Amniotic epithelial cell (primary cell): Measurements from ENCODE around the gene TRA2B.
A peak's percentile ranks its signal among the peaks of the same experiment; 100 is the strongest.

ENCODE experiments used
- DNase-seq: peaks from one replicate; pipeline ENCODE4 v3.0.0-alpha.2; 2010; ENCODE audit warnings: low read depth

TRA2B gene

DNA sequence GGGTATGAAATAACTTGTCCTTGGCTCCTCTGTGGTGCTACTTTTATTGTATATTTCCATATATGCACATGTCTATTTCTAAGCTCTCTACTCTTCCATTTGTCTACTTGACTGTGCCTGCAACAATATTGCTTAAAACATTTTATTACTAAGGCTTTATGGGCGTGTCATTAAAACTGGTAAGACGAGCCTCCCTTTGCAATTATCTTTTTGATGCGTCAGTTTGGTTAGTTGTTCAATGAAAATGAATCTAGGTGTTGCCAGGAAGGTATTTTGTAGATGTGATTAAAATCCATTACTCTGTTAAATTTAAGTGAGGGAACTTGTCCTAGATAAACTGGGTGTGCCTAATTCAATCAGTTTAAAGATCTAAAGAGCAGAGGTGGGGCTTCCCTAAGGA lies 12.9 kb upstream of the TRA2B start:
- no peak for DNase-seq

DNA sequence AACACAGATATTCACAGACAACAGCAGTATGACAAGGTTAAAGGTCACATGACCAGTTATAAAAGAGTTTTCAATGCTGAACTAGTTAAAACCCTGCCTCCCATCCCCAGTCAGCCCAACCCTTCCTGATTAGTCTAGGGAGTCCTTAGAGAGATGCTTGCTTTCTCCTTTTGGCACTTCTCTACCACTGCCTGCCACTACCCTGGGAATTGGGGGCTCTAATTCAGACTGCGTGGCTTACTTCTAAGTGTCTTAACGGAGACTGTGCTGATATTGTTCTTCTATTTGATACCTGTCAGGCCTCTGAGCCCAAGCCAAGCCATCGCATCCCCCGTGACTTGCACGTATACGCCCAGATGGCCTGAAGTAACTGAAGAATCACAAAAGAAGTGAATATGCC lies 11.7 kb upstream of the TRA2B start:
- DNase-seq: no peak

DNA sequence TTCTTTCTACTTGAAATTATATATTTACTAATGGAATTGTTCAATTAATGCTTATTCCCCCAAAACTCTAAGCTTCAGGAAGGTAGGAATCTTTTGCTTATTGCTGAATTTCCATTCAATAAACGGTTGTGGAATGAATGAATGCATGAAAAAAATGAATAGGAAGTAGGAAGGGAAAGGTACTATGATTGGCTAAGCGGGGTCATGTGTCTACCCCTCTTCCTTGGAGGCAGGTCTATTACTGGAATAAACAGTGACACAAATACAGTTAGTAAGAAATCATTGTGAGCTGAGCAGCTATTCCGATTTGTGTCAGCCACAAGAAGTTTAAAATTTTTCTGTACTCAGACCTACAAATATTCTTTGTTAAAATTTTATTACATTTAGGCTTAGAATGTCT lies 10.5 kb upstream of the TRA2B start:
- DNase-seq: no peak

DNA sequence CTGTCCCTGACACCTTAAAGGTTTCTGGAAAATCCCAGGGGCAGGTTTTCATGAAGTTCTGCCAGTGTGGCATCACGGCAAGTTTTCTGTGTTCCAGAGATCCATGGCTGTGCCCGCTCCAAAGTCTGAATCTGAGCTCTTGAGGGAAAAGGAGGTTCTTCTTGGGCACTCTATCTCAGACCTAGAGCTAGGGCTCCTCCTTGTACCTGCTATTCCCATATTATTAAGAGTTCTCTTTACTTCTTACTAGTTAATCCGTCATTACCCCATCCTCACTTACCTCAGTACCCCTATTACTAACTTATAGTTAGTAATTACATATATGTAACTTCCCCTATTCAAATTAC lies 5.9 kb upstream of the TRA2B start:
- DNase-seq: no peak

DNA sequence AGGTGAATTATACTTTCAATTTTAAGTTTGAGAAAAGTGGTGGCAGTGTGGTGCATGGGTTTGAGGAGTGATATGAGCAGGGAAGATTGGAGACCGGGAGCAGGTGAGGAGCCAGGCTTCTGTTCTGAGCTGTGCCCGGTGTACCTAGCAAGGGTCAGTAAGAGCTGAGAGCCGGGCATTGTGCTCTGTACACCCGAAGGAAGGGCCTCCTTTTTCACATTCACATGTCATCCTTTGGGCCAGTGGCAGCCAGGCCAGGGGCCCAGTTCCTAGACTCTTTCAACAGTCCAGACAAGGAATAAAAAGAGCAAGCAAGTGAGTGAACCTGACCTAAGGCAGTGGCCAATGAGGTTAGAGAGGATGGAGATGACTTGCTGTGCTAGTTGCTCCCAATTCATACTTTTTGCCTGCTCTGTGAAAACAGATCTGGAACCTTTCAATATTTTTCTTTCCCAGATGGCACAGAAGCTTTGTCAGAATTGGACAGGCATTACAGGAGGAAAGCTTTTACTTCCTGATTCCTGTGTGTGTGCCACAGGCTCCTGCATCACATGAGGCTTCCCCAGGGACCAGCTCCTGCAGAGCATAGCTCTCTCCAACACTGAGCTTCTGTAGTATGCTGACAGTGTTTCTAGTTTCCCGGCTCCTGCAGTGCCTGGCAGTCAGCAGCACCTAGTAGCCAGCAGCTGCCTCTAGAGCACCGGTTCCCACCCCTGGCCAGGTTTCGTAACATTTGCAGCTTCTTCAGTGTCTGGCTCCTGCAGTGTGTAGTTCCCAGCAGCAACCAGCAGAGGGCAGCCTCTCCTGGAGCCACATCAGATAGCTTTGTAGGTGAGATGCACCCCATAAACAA lies 5.3 kb upstream of the TRA2B start:
- peak; percentile 81 for DNase-seq

GRCh38 chr3:185942396-185942795 lies 4.6 kb upstream of the TRA2B start:
- no peak for DNase-seq

DNA sequence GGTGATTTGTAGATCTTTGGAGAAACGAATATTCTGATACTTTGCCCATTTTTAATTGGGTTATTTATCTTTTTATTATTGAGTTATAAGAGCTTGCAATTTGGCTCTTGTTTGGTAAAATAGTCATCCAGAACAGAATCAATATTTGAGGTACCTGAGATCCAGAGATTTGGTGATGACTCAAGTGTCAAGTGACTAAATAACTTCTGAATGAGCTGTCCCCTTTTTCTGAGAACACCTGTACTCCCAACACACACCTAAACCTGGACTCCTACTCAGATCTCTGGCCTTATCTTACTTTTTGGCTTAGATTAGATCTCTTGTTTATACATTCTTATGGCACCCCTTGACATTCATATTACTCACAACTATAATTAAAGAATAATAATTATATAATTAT lies 3.1 kb upstream of the TRA2B start:
- no peak for DNase-seq

- no peak for DNase-seq
Measured at GRCh38 chr3:185939721-185940120, 1.9 kb upstream of the TRA2B start.

DNA sequence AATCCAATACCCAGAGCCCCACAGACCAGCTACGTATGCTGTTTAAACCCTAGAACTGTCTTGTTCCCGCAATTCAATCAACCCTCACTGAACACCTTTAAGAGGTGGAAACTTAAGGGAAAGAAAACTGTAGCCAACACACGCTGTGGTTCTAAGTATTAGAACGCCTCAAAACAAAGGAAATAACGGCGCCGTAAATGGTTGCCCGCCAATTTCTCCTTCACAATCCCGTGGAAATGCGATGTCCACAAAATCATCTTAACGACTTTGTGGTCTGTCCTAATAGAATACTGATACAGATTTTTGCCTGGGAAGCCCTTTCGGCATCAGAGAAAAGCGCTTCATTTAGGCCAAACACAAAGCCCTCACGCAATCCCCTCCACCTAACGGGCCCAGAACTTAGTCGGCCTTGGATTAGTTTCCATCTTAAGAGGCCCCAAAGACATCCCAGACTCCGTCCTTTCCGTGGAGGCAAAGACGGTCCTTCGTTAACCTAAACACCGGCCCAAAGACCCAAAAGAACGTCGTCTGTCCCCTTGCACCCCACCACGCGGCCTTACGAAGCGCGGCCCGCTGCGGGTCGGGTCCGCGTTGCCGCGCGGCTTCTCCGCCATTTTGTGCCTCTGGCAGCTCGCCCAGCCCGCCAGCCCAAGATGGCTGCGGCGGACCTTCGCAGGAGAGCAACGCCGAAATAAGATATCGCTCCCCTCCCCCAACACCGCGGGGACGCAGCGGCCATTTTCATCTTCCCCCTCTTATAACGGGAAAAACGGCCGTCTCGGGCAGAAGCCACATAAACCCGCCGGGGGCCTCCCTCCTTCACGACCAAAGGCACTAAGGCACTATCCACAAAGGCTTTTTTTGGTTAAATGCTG lies 763 bp downstream of the TRA2B start:
- DNase-seq: peak; percentile 79

DNA sequence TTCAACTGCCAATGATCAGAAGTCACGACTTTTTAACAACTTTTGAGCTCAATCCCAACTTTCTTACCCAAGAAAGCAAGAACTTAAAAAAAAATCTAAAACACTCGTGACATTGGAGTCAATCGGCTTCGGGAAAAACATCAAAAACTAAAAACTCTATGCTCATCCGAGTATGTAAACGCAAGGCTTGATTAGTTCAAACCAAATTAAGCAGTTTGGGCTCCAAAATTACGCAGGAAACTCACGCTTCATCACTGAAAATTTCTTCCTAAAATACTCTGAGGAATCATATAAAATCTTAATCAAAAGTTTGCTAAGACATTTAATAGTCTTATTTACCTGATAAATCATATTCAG lies 1.6 kb downstream of the TRA2B start:
- DNase-seq: no peak

DNA sequence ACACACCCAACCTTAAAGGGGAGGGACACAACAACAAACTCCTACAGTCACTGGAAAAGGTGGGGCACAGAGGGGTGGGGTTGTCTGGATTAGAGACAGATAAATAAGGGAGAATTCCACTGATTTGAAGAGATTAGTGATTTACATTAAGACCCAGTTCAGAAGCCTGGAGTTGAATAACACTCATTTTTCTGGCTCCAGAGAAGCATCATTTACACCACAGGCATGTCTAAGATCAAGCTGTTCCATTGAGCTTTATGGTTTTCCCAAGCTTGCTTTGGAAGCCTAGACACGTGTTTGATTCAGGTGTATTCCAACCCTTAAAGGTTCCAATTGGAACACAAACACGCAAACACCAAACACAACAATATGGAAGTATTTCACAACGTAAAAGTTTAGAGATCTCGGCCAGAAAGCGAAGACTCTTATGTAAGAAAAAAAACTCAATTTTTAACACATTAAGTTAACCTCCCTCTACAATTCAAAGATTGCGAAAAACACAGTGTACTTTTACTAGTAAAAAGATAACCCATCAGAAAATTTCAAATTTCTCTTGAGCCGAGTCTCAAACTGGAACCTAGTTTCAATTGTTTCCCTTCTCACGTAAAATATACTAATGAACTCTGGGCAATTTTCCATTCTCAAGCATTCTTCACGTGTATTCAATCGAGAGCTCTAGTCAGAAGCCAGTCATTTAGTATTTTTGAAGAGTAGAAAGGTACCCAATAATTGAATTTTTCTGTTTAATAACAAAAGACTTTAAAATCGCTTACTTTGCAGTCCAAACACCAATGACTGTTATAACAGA lies 2.1 kb downstream of the TRA2B start:
- DNase-seq: peak; percentile 51

GRCh38 chr3:185934767-185935464 lies 2.9 kb downstream of the TRA2B start:
- DNase-seq: peak; percentile 37

- DNase-seq: no peak
Measured at GRCh38 chr3:185934174-185934557, 3.6 kb downstream of the TRA2B start.

DNA sequence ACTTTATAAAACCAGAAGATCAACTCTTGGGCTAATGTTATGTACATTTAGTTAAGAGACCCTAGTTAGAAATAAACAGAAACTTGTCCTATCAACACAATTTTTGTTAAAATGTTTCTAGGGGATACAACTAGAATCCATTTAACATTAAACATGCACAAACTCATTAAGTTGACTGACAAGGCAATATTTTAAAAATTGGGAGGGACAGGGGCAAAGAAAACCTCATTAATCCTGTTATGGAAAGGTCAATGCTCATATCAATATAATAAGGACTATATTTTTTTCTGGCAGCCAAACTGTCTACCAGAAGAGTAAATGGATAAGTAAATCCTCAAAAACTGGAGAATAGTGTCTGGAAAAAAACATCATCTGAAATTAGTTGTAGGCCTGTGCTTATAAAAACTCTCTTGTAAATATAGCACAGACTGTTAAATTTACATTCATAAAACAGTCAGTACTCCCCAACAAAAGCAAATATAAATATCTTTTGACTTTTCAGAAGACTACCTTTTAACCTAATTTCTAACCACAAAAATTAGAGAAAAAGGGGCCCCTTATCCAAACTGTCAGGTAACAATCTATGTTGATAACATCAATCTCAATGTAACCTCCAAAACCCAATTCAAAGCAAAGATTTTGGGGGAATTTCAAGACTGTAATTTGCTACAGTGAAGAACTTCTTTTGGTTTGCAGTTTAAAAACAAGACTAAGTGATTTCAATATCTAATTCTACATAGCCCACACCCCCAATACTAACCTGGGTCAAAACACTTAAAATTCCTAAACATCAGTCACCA lies 4.2 kb downstream of the TRA2B start:
- DNase-seq: no peak

- DNase-seq: no peak
Measured at GRCh38 chr3:185931777-185932612, 5.8 kb downstream of the TRA2B start.

DNA sequence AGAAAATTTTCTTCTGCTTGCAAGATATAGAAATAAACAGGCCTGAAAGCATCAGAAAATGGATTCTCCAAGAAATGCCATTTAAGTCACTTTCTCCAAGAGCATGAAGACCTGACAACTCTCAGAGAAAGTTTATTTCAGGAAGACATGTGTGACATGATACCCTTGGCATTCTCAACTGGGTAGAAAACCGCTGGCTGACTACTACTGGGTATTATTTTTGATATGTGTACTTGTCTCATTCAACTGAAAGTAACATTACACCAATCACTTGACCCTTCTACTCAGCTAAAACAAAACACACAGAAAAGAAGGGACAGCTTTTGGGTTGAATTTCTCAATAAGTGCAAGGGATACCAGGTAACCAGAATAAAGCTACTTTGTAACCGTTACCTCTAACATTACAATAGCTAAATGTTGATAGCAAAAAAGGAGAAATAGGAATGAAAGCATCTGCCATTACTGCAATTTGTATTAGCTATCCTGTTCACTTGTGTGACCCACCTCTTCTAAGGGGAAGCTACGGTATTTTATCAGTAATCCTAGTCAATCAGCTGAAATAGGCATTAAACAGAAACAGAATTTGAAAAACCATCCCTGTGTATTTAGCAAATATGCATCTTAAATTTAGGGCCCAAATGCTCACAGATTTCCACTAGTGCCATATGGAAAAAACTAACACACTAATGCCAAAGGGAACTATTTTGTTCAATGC lies 7.3 kb downstream of the TRA2B start:
- peak; percentile 55 for DNase-seq

DNA sequence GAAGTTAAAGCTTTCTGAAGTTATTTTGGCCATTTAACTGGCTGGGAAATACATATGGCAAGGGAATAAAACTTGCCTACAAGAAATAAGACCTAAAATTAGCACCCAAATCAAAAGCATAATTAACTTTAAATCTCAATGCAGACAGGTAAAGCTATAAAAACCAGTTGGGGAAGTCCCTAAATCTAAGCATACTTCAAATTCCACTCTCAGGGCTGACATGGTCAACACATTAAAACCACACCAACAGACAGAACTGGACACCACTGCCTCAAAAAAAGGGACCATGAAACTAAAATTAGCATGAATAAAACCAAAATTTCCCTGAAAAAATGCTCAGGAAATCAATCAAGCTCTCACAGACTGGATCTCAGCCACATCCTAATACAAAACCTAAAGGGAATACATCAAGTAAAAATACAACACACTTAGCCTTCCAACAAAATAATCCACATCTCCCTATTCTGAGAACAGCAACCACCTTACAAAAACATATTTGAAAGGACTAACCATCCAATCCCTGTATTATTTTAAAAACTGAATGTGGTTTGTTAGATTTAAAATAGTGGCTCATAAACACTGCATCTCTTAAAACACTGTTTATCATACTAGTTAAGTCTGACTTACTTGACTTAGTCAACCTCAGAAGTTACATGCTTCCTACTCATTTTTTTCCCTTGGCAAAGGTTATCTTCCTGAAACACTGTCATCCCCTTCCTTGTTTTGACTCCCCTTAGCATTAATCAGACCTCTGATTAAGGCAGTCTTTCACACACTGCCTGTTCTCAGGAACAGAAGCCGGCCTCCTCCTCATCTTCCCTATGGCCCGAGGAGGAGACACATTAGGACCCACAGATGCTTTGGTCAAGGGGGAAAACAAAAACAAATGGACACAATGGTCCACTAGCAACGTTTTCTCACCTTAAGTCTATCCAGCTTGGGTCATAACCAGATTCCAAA lies 8.3 kb downstream of the TRA2B start:
- peak; percentile 73 for DNase-seq

GRCh38 chr3:185928496-185928895 lies 9.3 kb downstream of the TRA2B start:
- no peak for DNase-seq
